CD4-positive, alpha-beta T cell treated with Interleukin-6 at 100 ng/mL for 8 hours (primary cell): Measurements from ENCODE around the gene DCLK1.

ENCODE experiments used
- DNase-seq: peaks from one replicate; pipeline ENCODE4 v3.0.0-alpha.2; 2020; ENCODE audit warnings: mixed read lengths, low spot score

Gene DCLK1

GRCh38 chr13:35892837-35893814 lies 238.1 kb downstream of the DCLK1 start:
- DNase-seq, result no peak

- no peak for DNase-seq
Observed at GRCh38 chr13:35891507-35892441, 239.4 kb downstream of the DCLK1 start.

- DNase-seq, result no peak
Observed at GRCh38 chr13:35889560-35889959, 241.6 kb downstream of the DCLK1 start.

DNA sequence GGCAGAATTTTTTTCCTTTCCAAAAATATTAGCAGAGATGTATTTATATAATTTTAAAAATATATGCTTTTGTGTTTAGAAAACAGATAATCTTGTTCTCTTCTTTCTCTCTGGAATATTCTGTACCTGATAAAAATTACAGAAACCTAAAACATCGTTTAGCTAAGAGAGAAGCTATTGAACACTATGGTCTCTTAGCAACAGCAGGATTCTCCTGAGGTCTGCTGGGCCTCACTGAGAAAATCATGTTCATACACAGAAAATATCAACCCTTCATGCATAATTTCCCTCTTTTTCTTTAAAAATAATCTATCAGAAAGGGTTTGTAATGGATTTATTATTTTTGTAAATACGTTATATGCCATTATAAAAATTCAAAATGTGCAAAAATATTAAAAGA lies 242.2 kb downstream of the DCLK1 start:
- DNase-seq, result no peak

DNA sequence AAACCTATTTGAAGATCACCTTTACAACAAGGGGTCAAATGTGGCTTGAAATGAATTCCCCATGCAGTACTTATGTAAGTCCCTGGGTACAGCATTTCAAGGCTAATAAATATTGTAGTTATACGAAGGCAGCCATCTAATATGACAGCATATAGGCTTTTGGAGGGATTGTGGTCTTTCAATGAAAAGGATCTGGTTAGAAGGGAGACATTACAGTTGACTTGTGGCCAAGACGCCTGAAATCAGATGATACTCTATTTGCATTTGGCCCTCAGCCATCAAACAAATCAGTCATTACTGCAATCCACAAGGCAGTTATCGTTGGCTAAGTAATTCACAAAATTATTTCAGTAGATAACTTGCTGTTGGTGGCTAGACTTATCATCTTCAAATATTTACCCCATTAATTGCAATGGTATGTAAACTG lies 242.7 kb downstream of the DCLK1 start:
- DNase-seq, result no peak

DNA sequence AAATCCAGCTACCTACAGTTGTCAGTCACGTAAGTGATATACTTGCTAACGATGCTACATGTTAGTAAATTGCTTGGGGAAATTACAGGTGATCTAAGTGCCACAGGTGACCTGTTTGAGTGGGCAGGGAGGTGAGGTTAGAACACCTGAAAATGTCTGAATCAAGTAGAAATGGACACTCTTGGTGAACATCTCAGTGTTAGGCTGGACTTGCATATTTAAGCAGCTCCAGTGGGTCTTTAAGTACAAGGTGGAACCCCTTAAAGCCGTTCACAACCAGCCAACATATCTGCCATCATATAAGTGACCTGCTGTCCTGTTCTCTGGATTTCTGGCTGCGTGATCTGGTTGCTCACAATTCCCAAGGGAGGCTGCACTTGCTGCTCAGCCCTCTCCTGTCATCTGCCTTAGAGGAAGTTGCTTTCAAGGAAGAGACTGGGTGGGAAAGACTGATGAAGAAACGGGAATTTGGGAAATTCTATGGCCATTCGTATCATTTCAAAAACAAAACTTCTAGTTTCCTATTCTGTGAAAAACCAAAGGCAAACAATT lies 244.0 kb downstream of the DCLK1 start:
- no peak for DNase-seq

- DNase-seq, result no peak
Observed at GRCh38 chr13:35886332-35887114, 244.7 kb downstream of the DCLK1 start.

DNA sequence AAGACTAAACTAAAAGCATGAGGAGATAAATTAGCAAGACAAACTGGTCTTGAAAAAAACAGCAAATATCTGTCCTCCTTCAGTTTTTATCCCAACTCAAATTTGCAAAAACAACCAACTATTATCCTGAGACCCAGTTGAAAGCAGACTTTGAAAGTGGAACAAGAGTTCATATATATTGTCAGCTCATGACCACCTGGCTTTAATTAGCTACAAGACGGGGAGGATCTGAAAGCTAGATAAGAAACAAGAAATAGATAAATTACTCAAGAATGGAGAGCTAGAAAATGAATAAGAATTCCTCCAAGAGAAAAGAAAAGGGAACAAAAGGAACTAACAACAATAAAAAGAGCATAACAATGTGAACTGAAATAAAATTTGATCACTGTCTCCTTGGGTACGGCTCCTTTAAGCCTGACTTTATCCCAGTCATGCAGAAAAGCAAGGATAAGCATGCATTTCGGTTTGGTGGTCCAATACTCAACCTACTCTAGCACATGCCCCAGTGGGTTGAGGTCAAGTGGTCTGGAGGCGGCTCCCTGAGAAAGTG lies 246.9 kb downstream of the DCLK1 start:
- no peak for DNase-seq

- DNase-seq, result no peak
Observed at GRCh38 chr13:35882722-35883497, 248.3 kb downstream of the DCLK1 start.

GRCh38 chr13:35881360-35881759 lies 249.8 kb downstream of the DCLK1 start:
- DNase-seq, result no peak

DNA sequence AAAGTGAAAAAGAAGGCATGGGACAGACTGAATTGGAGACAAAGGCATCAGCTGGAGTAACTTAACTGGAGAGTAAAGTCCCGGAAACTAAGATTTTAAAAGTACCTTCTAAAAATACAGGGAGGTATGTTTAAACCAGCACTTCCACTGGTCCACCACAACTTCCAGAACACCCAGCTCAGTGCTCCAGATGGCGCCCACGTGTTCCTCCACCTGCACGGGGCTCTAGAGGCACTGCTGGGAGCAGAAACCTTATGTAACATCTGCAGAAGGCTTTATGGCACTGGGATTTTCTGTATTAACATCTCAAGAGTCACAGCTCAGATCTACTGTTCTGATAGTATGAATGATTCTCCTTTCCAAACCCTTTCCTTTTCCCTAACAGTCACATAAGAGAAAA lies 252.1 kb downstream of the DCLK1 start:
- no peak for DNase-seq

DNA sequence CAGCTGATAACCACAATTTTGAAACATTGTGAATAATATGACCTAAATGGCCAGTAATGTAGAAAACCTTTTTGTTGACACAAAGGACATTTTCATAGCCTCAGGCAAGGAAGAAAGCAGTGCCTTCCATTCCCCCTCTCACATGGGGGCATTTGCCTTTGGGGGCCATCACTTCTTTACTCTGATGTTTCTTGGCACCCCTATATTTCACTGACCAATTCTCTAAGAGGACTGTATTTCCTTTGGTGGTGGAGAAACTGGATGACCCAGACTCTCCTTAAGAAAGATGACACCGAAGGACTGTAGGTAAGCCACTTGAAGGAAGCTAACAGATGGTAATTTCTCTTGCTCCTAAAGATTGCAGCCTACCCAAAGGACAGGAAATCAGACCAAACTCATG lies 254.6 kb downstream of the DCLK1 start:
- no peak for DNase-seq

DNA sequence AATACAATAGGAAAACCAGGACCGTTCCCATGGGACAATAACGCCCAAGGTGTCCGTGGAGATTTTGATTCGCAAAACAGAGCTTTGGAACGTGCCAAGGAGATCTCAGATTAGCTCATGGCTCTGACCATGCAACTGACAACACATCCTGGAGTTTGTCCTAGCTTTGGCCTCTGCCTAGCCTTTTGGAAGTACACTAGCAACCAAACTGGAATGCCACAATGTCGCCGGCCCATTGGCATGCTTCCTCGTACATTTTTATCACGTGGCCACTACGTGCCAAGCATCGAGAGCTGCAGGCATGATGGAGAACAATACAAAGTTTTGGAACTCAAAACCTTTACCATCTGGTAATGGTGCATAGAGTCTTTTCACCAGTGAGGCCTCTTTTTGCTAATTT lies 256.5 kb downstream of the DCLK1 start:
- DNase-seq, result no peak

- no peak for DNase-seq
Observed at GRCh38 chr13:35872369-35872768, 258.8 kb downstream of the DCLK1 start.

GRCh38 chr13:35871561-35871960 lies 259.6 kb downstream of the DCLK1 start:
- DNase-seq, result no peak

DNA sequence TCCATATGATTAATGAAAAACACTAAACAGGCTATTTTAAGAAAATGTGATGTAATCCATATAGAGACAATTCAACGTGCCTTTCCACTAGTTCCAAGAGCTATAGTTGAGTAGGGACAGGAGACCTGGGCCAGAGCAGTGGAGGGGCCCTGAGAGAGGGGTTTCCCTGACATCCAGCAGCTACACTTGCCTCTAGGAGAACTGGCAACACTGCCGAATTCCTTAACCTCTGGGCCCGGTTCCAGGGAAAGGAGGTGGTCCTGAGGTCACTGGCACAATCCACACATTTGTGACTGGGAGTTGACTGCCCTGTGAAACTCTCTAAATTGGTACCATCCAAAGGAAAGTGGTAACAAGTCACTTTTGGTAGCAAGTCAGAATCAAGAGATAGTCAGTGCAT lies 264.4 kb downstream of the DCLK1 start:
- no peak for DNase-seq

GRCh38 chr13:35865341-35866240 lies 265.6 kb downstream of the DCLK1 start:
- no peak for DNase-seq

DNA sequence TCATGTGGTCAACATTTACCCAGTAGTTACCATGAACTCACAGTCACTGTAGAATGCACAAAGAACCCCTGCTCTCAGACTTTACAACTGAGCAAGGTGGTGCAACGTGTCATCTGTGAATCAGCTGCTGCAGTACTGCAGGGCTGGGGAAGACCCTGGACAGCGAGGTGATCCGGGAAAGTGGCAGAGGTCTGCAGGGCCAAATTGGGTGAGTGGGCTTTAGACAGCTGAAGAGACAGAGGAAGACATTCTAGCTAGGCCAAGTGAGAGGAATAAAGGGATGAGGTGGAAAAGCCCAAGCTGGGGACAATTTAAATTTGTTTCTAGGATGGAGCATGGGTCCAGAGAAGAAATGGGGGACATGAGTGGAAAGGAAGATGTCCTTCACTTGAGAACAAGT lies 270.5 kb downstream of the DCLK1 start:
- DNase-seq, result no peak

- no peak for DNase-seq
Observed at GRCh38 chr13:35859981-35860380, 271.2 kb downstream of the DCLK1 start.
